IPS-18a (cell line): Measurements from ENCODE around the gene THBD.
"Not testable (repeated sequence)": the region's sequence is repeated elsewhere in the genome, so short reads cannot be mapped to it uniquely, and the experiment has no call there.

Experiments
- H3K27ac ChIP-seq: one replicate; pipeline ENCODE4 v1.5.1; 2013; ENCODE audit warnings: low read length
- H3K27me3 ChIP-seq: one replicate; pipeline ENCODE4 v1.6.1; 2013; ENCODE audit warnings: mild to moderate bottlenecking, low read length; ENCODE audit not compliant: control insufficient read depth, insufficient read depth
- H3K36me3 ChIP-seq: one replicate; pipeline ENCODE4 v1.6.1; 2013; ENCODE audit warnings: low read depth, low read length; ENCODE audit not compliant: control insufficient read depth
- H3K4me1 ChIP-seq: one replicate; pipeline ENCODE4 v1.6.1; 2013; ENCODE audit warnings: low read depth, low read length; ENCODE audit not compliant: control insufficient read depth
- H3K4me3 ChIP-seq: one replicate; pipeline ENCODE4 v1.5.1; 2013; ENCODE audit warnings: low read length
- H3K9ac ChIP-seq: one replicate; pipeline ENCODE4 v1.6.1; 2013; ENCODE audit warnings: mild to moderate bottlenecking, low read length, moderate library complexity
- H3K9me3 ChIP-seq: one replicate; pipeline ENCODE4 v1.6.1; 2013; ENCODE audit warnings: low read depth, low read length; ENCODE audit not compliant: control insufficient read depth

THBD gene

GRCh38 chr20:23028392-23028791 is 21.1 kb downstream of the THBD start:
- peaks cover 5% of the 10 kb centered on the region for H3K27me3 ChIP-seq
- no peaks in the 10 kb centered on the region for H3K9me3 ChIP-seq
- H3K36me3 ChIP-seq, result no peaks in the 10 kb centered on the region

GRCh38 chr20:23027721-23028120 is 21.8 kb downstream of the THBD start:
- Histone ChIP-seq H3K4me1 (no peaks in the 10 kb centered on the region), H3K9me3 (no peaks in the 10 kb centered on the region), H3K36me3 (no peaks in the 10 kb centered on the region), H3K27ac (no peak overlapping the region), H3K9ac (no peak overlapping the region), H3K4me3 (no peak overlapping the region), H3K27me3 (no peaks in the 10 kb centered on the region)

More at GRCh38 chr20:23028392-23028791, 21.1 kb downstream of the THBD start:
- Histone ChIP-seq H3K4me3 (no peak overlapping the region), H3K9ac (no peak overlapping the region), H3K27ac (no peak overlapping the region), H3K4me1 (no peaks in the 10 kb centered on the region)

GRCh38 chr20:23025503-23025902 is 24.0 kb downstream of the THBD start:
- not testable (repeated sequence) for H3K4me1 ChIP-seq, H3K4me3 ChIP-seq, H3K9ac ChIP-seq, H3K36me3 ChIP-seq, H3K9me3 ChIP-seq, H3K27me3 ChIP-seq, H3K27ac ChIP-seq

GRCh38 chr20:23024701-23025100 is 24.8 kb downstream of the THBD start:
- Histone ChIP-seq H3K36me3 (no peaks in the 10 kb centered on the region), H3K27me3 (no peaks in the 10 kb centered on the region), H3K4me3 (no peak overlapping the region), H3K27ac (no peak overlapping the region), H3K9ac (no peak overlapping the region), H3K9me3 (no peaks in the 10 kb centered on the region), H3K4me1 (no peaks in the 10 kb centered on the region)

- no peak overlapping the region for H3K9ac ChIP-seq
- no peak overlapping the region for H3K27ac ChIP-seq
- H3K4me1 ChIP-seq, result no peaks in the 10 kb centered on the region
- H3K4me3 ChIP-seq, result no peak overlapping the region
- no peaks in the 10 kb centered on the region for H3K27me3 ChIP-seq
- no peaks in the 10 kb centered on the region for H3K36me3 ChIP-seq
- H3K9me3 ChIP-seq, result no peaks in the 10 kb centered on the region
These were observed 25.8 kb downstream of the THBD start for GRCh38 chr20:23023621-23024177.

GRCh38 chr20:23022849-23023248 is 26.6 kb downstream of the THBD start:
- H3K4me1 ChIP-seq, result no peaks in the 10 kb centered on the region

GRCh38 chr20:23021951-23022350 is 27.5 kb downstream of the THBD start:
- H3K9me3 ChIP-seq, result no peaks in the 10 kb centered on the region
- no peaks in the 10 kb centered on the region for H3K36me3 ChIP-seq
- H3K4me1 ChIP-seq, result no peaks in the 10 kb centered on the region
- H3K9ac ChIP-seq, result no peak overlapping the region
- H3K4me3 ChIP-seq, result no peak overlapping the region
- no peak overlapping the region for H3K27ac ChIP-seq
- no peaks in the 10 kb centered on the region for H3K27me3 ChIP-seq

More at GRCh38 chr20:23022849-23023248, 26.6 kb downstream of the THBD start:
- no peaks in the 10 kb centered on the region for H3K36me3 ChIP-seq
- no peak overlapping the region for H3K9ac ChIP-seq
- no peaks in the 10 kb centered on the region for H3K27me3 ChIP-seq
- no peak overlapping the region for H3K4me3 ChIP-seq
- no peak overlapping the region for H3K27ac ChIP-seq
- no peaks in the 10 kb centered on the region for H3K9me3 ChIP-seq

- Histone ChIP-seq H3K4me1 (no peaks in the 10 kb centered on the region), H3K27ac (no peak overlapping the region), H3K9ac (no peak overlapping the region), H3K36me3 (no peaks in the 10 kb centered on the region), H3K27me3 (no peaks in the 10 kb centered on the region), H3K9me3 (no peaks in the 10 kb centered on the region), H3K4me3 (no peak overlapping the region)
These were observed 27.9 kb downstream of the THBD start for GRCh38 chr20:23021541-23021940.

- Histone ChIP-seq H3K4me3 (no peak overlapping the region), H3K9ac (no peak overlapping the region), H3K27me3 (no peaks in the 10 kb centered on the region), H3K27ac (no peak overlapping the region), H3K9me3 (no peaks in the 10 kb centered on the region), H3K36me3 (no peaks in the 10 kb centered on the region), H3K4me1 (no peaks in the 10 kb centered on the region)
These were observed 29.0 kb downstream of the THBD start for GRCh38 chr20:23020230-23021018.

- Histone ChIP-seq H3K4me3 (no peak overlapping the region), H3K27ac (no peak overlapping the region), H3K9ac (no peak overlapping the region), H3K9me3 (no peaks in the 10 kb centered on the region), H3K4me1 (no peaks in the 10 kb centered on the region), H3K36me3 (no peaks in the 10 kb centered on the region), H3K27me3 (no peaks in the 10 kb centered on the region)
These were observed 30.1 kb downstream of the THBD start for GRCh38 chr20:23019403-23019802.

GRCh38 chr20:23018941-23019340 is 30.5 kb downstream of the THBD start:
- Histone ChIP-seq H3K4me1 (no peaks in the 10 kb centered on the region), H3K27me3 (no peaks in the 10 kb centered on the region), H3K27ac (no peak overlapping the region), H3K9ac (no peak overlapping the region), H3K9me3 (no peaks in the 10 kb centered on the region), H3K4me3 (no peak overlapping the region), H3K36me3 (no peaks in the 10 kb centered on the region)

GRCh38 chr20:23018432-23018831 is 31.0 kb downstream of the THBD start:
- Histone ChIP-seq H3K4me1 (no peaks in the 10 kb centered on the region), H3K36me3 (no peaks in the 10 kb centered on the region), H3K9me3 (no peaks in the 10 kb centered on the region), H3K27ac (no peak overlapping the region), H3K4me3 (no peak overlapping the region), H3K27me3 (no peaks in the 10 kb centered on the region), H3K9ac (no peak overlapping the region)
